ENCODE measurements around the gene EWSR1. TPM values are rescaled to one million over a fixed set of nuclear protein-coding genes. Genes with fewer than 3 reads are reported as not detected.

EWSR1 gene
- polyA plus RNA-seq, 1 donor from 2014 or later = 277 TPM

DNA sequence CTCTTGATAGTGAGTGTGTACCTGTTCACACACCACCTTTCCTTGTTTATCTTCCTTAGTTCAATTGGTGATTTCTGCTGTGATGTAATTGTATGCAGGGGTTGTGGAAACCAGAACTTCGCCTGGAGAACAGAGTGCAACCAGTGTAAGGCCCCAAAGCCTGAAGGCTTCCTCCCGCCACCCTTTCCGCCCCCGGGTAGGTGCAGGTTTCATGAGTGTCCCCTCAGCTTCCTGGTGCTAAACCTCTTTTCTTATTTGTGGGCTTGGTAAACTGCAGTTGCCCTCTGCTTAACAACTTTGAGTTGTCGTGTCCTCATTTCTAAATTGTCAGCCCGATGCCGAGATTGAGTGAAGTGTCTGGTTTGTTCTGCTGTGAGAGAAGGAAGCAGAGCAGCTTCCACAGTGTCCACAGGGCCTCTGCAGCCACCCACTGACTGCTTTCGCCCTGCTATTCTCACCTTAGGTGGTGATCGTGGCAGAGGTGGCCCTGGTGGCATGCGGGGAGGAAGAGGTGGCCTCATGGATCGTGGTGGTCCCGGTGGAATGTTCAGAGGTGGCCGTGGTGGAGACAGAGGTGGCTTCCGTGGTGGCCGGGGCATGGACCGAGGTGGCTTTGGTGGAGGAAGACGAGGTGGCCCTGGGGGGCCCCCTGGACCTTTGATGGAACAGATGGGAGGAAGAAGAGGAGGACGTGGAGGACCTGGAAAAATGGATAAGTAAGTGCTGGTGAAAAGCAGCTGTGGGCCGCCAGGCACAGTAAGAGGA, 31.2 kb downstream of the EWSR1 start:
- H3K79me2 ChIP-seq (replicated peaks; ENCODE audit: insufficient read depth, low read length) = no peaks in the 10 kb centered on the region
- H3K4me2 ChIP-seq (ENCODE audit: low read length) = no peak overlapping the region
- no peak overlapping the region for H2AFZ ChIP-seq (ENCODE audit: low read depth, low read length)
- TF ChIP-seq MXI1 (conservative IDR thresholded peaks at IDR 0.05; ENCODE audit: poor library complexity, severe bottlenecking) (no peak), POLR2AphosphoS5 (IDR thresholded peaks at IDR 0.05) (no peak), EP300 (conservative IDR thresholded peaks at IDR 0.05; ENCODE audit: poor library complexity, severe bottlenecking) (no peak), SMC3 (conservative IDR thresholded peaks at IDR 0.05; ENCODE audit: poor library complexity) (no peak), RAD21 (conservative IDR thresholded peaks at IDR 0.05) (no peak), EZH2 (IDR thresholded peaks at IDR 0.05; ENCODE audit: borderline replicate concordance, insufficient read depth, low read length, poor library complexity, severe bottlenecking) (no peak), TAF1 (IDR thresholded peaks at IDR 0.05; ENCODE audit: low read depth) (no peak)
- TF ChIP-seq, protein P1, sequence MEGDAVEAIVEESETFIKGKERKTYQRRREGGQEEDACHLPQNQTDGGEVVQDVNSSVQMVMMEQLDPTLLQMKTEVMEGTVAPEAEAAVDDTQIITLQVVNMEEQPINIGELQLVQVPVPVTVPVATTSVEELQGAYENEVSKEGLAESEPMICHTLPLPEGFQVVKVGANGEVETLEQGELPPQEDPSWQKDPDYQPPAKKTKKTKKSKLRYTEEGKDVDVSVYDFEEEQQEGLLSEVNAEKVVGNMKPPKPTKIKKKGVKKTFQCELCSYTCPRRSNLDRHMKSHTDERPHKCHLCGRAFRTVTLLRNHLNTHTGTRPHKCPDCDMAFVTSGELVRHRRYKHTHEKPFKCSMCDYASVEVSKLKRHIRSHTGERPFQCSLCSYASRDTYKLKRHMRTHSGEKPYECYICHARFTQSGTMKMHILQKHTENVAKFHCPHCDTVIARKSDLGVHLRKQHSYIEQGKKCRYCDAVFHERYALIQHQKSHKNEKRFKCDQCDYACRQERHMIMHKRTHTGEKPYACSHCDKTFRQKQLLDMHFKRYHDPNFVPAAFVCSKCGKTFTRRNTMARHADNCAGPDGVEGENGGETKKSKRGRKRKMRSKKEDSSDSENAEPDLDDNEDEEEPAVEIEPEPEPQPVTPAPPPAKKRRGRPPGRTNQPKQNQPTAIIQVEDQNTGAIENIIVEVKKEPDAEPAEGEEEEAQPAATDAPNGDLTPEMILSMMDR (IDR thresholded peaks at IDR 0.05; ENCODE audit: poor library complexity, severe bottlenecking) = no peak
- TF ChIP-seq, protein P2, sequence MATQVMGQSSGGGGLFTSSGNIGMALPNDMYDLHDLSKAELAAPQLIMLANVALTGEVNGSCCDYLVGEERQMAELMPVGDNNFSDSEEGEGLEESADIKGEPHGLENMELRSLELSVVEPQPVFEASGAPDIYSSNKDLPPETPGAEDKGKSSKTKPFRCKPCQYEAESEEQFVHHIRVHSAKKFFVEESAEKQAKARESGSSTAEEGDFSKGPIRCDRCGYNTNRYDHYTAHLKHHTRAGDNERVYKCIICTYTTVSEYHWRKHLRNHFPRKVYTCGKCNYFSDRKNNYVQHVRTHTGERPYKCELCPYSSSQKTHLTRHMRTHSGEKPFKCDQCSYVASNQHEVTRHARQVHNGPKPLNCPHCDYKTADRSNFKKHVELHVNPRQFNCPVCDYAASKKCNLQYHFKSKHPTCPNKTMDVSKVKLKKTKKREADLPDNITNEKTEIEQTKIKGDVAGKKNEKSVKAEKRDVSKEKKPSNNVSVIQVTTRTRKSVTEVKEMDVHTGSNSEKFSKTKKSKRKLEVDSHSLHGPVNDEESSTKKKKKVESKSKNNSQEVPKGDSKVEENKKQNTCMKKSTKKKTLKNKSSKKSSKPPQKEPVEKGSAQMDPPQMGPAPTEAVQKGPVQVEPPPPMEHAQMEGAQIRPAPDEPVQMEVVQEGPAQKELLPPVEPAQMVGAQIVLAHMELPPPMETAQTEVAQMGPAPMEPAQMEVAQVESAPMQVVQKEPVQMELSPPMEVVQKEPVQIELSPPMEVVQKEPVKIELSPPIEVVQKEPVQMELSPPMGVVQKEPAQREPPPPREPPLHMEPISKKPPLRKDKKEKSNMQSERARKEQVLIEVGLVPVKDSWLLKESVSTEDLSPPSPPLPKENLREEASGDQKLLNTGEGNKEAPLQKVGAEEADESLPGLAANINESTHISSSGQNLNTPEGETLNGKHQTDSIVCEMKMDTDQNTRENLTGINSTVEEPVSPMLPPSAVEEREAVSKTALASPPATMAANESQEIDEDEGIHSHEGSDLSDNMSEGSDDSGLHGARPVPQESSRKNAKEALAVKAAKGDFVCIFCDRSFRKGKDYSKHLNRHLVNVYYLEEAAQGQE (IDR thresholded peaks at IDR 0.05; ENCODE audit: borderline replicate concordance) = no peak
- no peak overlapping the region for H3K27ac ChIP-seq (ENCODE audit: low read length)
- H3K36me3 ChIP-seq (ENCODE audit: insufficient read depth, low read length) = peaks cover 20% of the 10 kb centered on the region
- no peaks in the 10 kb centered on the region for H3K9me3 ChIP-seq (ENCODE audit: low read length)
- no peak overlapping the region for H3K4me3 ChIP-seq (ENCODE audit: low read length)
- no peaks in the 10 kb centered on the region for H3K27me3 ChIP-seq (ENCODE audit: insufficient read depth, low read depth, low read length)
- H3F3A ChIP-seq (ENCODE audit: insufficient read depth, low read length, poor library complexity, severe bottlenecking) = no peaks in the 10 kb centered on the region
- no peak overlapping the region for H3K9ac ChIP-seq (ENCODE audit: low read length)
- H4K20me1 ChIP-seq (ENCODE audit: insufficient read depth) = no peaks in the 10 kb centered on the region
- H3K9me2 ChIP-seq (ENCODE audit: insufficient read depth, low read length) = no peaks in the 10 kb centered on the region

DNA sequence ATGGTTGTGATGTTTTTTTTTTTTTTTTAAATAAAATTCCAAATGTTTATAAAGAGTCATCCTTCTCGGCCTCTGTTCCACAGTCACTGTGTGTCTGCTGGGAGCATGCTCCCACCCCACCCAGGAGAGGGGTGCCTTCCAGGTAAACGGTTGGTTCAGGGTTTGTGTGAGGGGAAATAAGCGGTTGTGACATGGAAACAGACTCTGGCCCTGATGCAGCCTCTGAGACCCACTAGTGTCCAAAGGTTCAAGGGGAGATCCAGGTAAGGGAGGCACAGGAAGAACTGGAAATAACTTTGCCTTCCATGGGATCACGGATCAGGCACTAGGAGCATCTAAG, 32.4 kb downstream of the EWSR1 start:
- H3K9me3 ChIP-seq (ENCODE audit: low read length) = no peaks in the 10 kb centered on the region
- TF ChIP-seq POLR2AphosphoS5 (IDR thresholded peaks at IDR 0.05) (no peak), MXI1 (conservative IDR thresholded peaks at IDR 0.05; ENCODE audit: poor library complexity, severe bottlenecking) (no peak), EP300 (conservative IDR thresholded peaks at IDR 0.05; ENCODE audit: poor library complexity, severe bottlenecking) (no peak), SMC3 (conservative IDR thresholded peaks at IDR 0.05; ENCODE audit: poor library complexity) (no peak), TAF1 (IDR thresholded peaks at IDR 0.05; ENCODE audit: low read depth) (no peak), RAD21 (conservative IDR thresholded peaks at IDR 0.05) (no peak), EZH2 (IDR thresholded peaks at IDR 0.05; ENCODE audit: borderline replicate concordance, insufficient read depth, low read length, poor library complexity, severe bottlenecking) (no peak)
- TF ChIP-seq, protein P2 (IDR thresholded peaks at IDR 0.05; ENCODE audit: borderline replicate concordance) = no peak
- TF ChIP-seq, protein P1 (IDR thresholded peaks at IDR 0.05; ENCODE audit: poor library complexity, severe bottlenecking) = no peak
- H3F3A ChIP-seq (ENCODE audit: insufficient read depth, low read length, poor library complexity, severe bottlenecking) = no peaks in the 10 kb centered on the region
- no peaks in the 10 kb centered on the region for H4K20me1 ChIP-seq (ENCODE audit: insufficient read depth)
- no peak overlapping the region for H3K9ac ChIP-seq (ENCODE audit: low read length)
- no peak overlapping the region for H3K27ac ChIP-seq (ENCODE audit: low read length)
- H3K36me3 ChIP-seq (ENCODE audit: insufficient read depth, low read length) = peaks cover 17% of the 10 kb centered on the region
- no peak overlapping the region for H2AFZ ChIP-seq (ENCODE audit: low read depth, low read length)
- H3K4me2 ChIP-seq (ENCODE audit: low read length) = no peak overlapping the region
- H3K79me2 ChIP-seq (replicated peaks; ENCODE audit: insufficient read depth, low read length) = no peaks in the 10 kb centered on the region
- no peaks in the 10 kb centered on the region for H3K9me2 ChIP-seq (ENCODE audit: insufficient read depth, low read length)
- H3K27me3 ChIP-seq (ENCODE audit: insufficient read depth, low read depth, low read length) = no peaks in the 10 kb centered on the region
- no peak overlapping the region for H3K4me3 ChIP-seq (ENCODE audit: low read length)

All from neural cell (in vitro differentiated cells).